ENCODE results near the gene TMEM50B.

DNA sequence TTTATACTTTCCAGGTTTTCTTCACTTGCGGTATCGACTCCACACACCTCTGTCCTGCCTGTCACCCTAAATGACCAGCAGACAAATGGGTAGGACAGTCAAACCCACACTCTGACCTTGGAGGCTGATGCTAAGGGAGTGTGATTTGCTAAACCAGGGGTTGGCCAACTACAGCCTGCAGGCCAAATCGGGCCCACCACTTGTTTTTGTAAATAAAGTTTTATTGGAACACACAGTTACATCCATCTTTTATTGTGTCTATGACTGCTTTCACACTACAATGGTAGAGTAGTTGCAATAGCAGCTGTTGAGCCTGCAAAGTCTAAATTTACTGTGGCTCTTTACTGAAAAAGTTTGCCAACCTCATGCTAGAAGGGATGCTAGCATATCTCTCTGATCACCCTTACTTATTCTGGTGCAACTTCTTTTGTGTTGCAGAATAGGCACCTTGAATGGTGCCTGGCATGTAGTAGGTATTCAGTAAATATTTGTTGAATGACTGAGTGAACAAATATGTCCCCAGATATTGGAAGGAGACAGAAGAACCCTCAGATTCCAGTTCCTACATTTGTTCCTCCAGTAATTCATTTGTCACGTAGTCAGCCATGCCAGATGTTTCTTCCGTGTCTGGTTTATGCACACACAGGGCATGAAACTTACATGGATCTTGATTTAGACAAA, 57.9 kb downstream of the TMEM50B start:
- no peak for TF ChIP-seq MAFK (IDR thresholded peaks at IDR 0.05; ENCODE audit: partially characterized antibody)
- no peak for TF ChIP-seq CBX8 (IDR thresholded peaks at IDR 0.05)

Measured in A549 (cell line).